Measurements from ENCODE around the gene LHFPL4.

The LHFPL4 gene

GRCh38 chr3:9514956-9515355, 38.7 kb downstream of the LHFPL4 start:
- no peak overlapping the region for H3K4me3 Mint-ChIP-seq
- no peaks in the 10 kb centered on the region for H3K9me3 Mint-ChIP-seq
- no peak for DNase-seq (ENCODE audit: low spot score in 2 of 2)
- H3K27ac Mint-ChIP-seq (ENCODE audit: low read depth): no peak overlapping the region
- H3K36me3 Mint-ChIP-seq (ENCODE audit: insufficient read depth): no peaks in the 10 kb centered on the region
- H3K27me3 Mint-ChIP-seq: peaks cover 12% of the 10 kb centered on the region
- no peaks in the 10 kb centered on the region for H3K4me1 Mint-ChIP-seq
- ATAC-seq (replicated peaks; ENCODE audit: extremely low read depth, poor library complexity, severe bottlenecking): no peak

- Mint-ChIP-seq H3K4me3 (no peak overlapping the region), H3K36me3 (ENCODE audit: insufficient read depth) (no peaks in the 10 kb centered on the region), H3K27me3 (peaks cover 12% of the 10 kb centered on the region), H3K27ac (ENCODE audit: low read depth) (no peak overlapping the region), H3K9me3 (no peaks in the 10 kb centered on the region), H3K4me1 (no peaks in the 10 kb centered on the region)
- ATAC-seq (replicated peaks; ENCODE audit: extremely low read depth, poor library complexity, severe bottlenecking): no peak
- DNase-seq (ENCODE audit: low spot score in 2 of 2): no peak
Observed at GRCh38 chr3:9514306-9514705, 39.3 kb downstream of the LHFPL4 start.

GRCh38 chr3:9512456-9513045, 41.1 kb downstream of the LHFPL4 start:
- Mint-ChIP-seq H3K27ac (ENCODE audit: low read depth) (no peak overlapping the region), H3K9me3 (no peaks in the 10 kb centered on the region), H3K4me3 (no peak overlapping the region), H3K27me3 (peaks cover 24% of the 10 kb centered on the region), H3K4me1 (no peaks in the 10 kb centered on the region), H3K36me3 (ENCODE audit: insufficient read depth) (peaks cover 2% of the 10 kb centered on the region)
- ATAC-seq (replicated peaks; ENCODE audit: extremely low read depth, poor library complexity, severe bottlenecking) (no peak), DNase-seq (ENCODE audit: low spot score in 2 of 2) (no peak)

- Mint-ChIP-seq H3K4me3 (no peak overlapping the region), H3K36me3 (ENCODE audit: insufficient read depth) (peaks cover 2% of the 10 kb centered on the region), H3K4me1 (no peaks in the 10 kb centered on the region), H3K9me3 (no peaks in the 10 kb centered on the region), H3K27me3 (peaks cover 44% of the 10 kb centered on the region), H3K27ac (ENCODE audit: low read depth) (no peak overlapping the region)
- DNase-seq (ENCODE audit: low spot score in 2 of 2) (no peak), ATAC-seq (replicated peaks; ENCODE audit: extremely low read depth, poor library complexity, severe bottlenecking) (no peak)
Observed at GRCh38 chr3:9508781-9509180, 44.8 kb downstream of the LHFPL4 start.

GRCh38 chr3:9507586-9508578, 45.7 kb downstream of the LHFPL4 start:
- no peak for ATAC-seq (replicated peaks; ENCODE audit: extremely low read depth, poor library complexity, severe bottlenecking)
- no peak overlapping the region for H3K27ac Mint-ChIP-seq (ENCODE audit: low read depth)

GRCh38 chr3:9503283-9503682, 50.3 kb downstream of the LHFPL4 start:
- Mint-ChIP-seq H3K27me3 (peaks cover 62% of the 10 kb centered on the region), H3K4me3 (no peak overlapping the region), H3K27ac (ENCODE audit: low read depth) (no peak overlapping the region), H3K36me3 (ENCODE audit: insufficient read depth) (peaks cover 4% of the 10 kb centered on the region), H3K9me3 (no peaks in the 10 kb centered on the region), H3K4me1 (peaks cover 7% of the 10 kb centered on the region)
- ATAC-seq (replicated peaks; ENCODE audit: extremely low read depth, poor library complexity, severe bottlenecking): peak; percentile 43
- DNase-seq (ENCODE audit: low spot score in 2 of 2): peak; percentile 56

More at GRCh38 chr3:9507586-9508578, 45.7 kb downstream of the LHFPL4 start:
- Mint-ChIP-seq H3K27me3 (peaks cover 44% of the 10 kb centered on the region), H3K9me3 (no peaks in the 10 kb centered on the region), H3K4me1 (no peaks in the 10 kb centered on the region), H3K4me3 (no peak overlapping the region), H3K36me3 (ENCODE audit: insufficient read depth) (peaks cover 2% of the 10 kb centered on the region)
- DNase-seq (ENCODE audit: low spot score in 2 of 2): no peak

- peaks cover 7% of the 10 kb centered on the region for H3K4me1 Mint-ChIP-seq
Observed at GRCh38 chr3:9501226-9501625, 52.4 kb downstream of the LHFPL4 start.

GRCh38 chr3:9500108-9501050, 53.2 kb downstream of the LHFPL4 start:
- no peaks in the 10 kb centered on the region for H3K9me3 Mint-ChIP-seq
- ATAC-seq (replicated peaks; ENCODE audit: extremely low read depth, poor library complexity, severe bottlenecking) (peak; percentile 55), DNase-seq (ENCODE audit: low spot score in 2 of 2) (peak; percentile 36 to 47)
- no peak overlapping the region for H3K4me3 Mint-ChIP-seq
- peaks cover 7% of the 10 kb centered on the region for H3K4me1 Mint-ChIP-seq
- H3K36me3 Mint-ChIP-seq (ENCODE audit: insufficient read depth): peaks cover 4% of the 10 kb centered on the region
- no peak overlapping the region for H3K27ac Mint-ChIP-seq (ENCODE audit: low read depth)
- peaks cover 36% of the 10 kb centered on the region for H3K27me3 Mint-ChIP-seq

More at GRCh38 chr3:9501226-9501625, 52.4 kb downstream of the LHFPL4 start:
- H3K9me3 Mint-ChIP-seq: no peaks in the 10 kb centered on the region
- DNase-seq (ENCODE audit: low spot score in 2 of 2): no peak
- no peak overlapping the region for H3K4me3 Mint-ChIP-seq
- peaks cover 44% of the 10 kb centered on the region for H3K27me3 Mint-ChIP-seq
- H3K36me3 Mint-ChIP-seq (ENCODE audit: insufficient read depth): peaks cover 4% of the 10 kb centered on the region
- no peak overlapping the region for H3K27ac Mint-ChIP-seq (ENCODE audit: low read depth)
- no peak for ATAC-seq (replicated peaks; ENCODE audit: extremely low read depth, poor library complexity, severe bottlenecking)

GRCh38 chr3:9499455-9500107, 54.0 kb downstream of the LHFPL4 start:
- Mint-ChIP-seq H3K4me3 (no peak overlapping the region), H3K4me1 (peaks cover 7% of the 10 kb centered on the region), H3K27ac (ENCODE audit: low read depth) (peak overlapping the region; percentile 53), H3K27me3 (peaks cover 36% of the 10 kb centered on the region), H3K36me3 (ENCODE audit: insufficient read depth) (peaks cover 4% of the 10 kb centered on the region), H3K9me3 (no peaks in the 10 kb centered on the region)
- no peak for DNase-seq (ENCODE audit: low spot score in 2 of 2)
- ATAC-seq (replicated peaks; ENCODE audit: extremely low read depth, poor library complexity, severe bottlenecking): no peak

GRCh38 chr3:9498781-9499180, 54.8 kb downstream of the LHFPL4 start:
- Mint-ChIP-seq H3K27me3 (peaks cover 36% of the 10 kb centered on the region), H3K9me3 (no peaks in the 10 kb centered on the region), H3K4me1 (peaks cover 7% of the 10 kb centered on the region), H3K36me3 (ENCODE audit: insufficient read depth) (peaks cover 4% of the 10 kb centered on the region), H3K4me3 (no peak overlapping the region), H3K27ac (ENCODE audit: low read depth) (no peak overlapping the region)
- DNase-seq (ENCODE audit: low spot score in 2 of 2) (no peak), ATAC-seq (replicated peaks; ENCODE audit: extremely low read depth, poor library complexity, severe bottlenecking) (no peak)

- ATAC-seq (replicated peaks; ENCODE audit: extremely low read depth, poor library complexity, severe bottlenecking) (no peak), DNase-seq (ENCODE audit: low spot score in 2 of 2) (no peak)
- peaks cover 7% of the 10 kb centered on the region for H3K4me1 Mint-ChIP-seq
- H3K9me3 Mint-ChIP-seq: no peaks in the 10 kb centered on the region
- peaks cover 36% of the 10 kb centered on the region for H3K27me3 Mint-ChIP-seq
- no peak overlapping the region for H3K4me3 Mint-ChIP-seq
- no peak overlapping the region for H3K27ac Mint-ChIP-seq (ENCODE audit: low read depth)
- peaks cover 6% of the 10 kb centered on the region for H3K36me3 Mint-ChIP-seq (ENCODE audit: insufficient read depth)
Observed at GRCh38 chr3:9497821-9498565, 55.6 kb downstream of the LHFPL4 start.

Measured in central memory CD8-positive, alpha-beta T cell (primary cell).